Caco-2 (cell line): Measurements from ENCODE around the gene GRID1. TPM values are rescaled to one million over a fixed set of nuclear protein-coding genes. Genes with fewer than 3 reads are reported as not detected.

Source experiments
- BruUV-seq: library from RNA; stranded (reverse); fragments of 400-500 nt; replicated peaks from 2 replicates; lab custom pipeline; 2021; lab: Mats Ljungman, UMichigan
- CTCF ChIA-PET: fragments of 300-600 bp; sonication (Branson Sonifier 250); formaldehyde crosslinking; loops from one replicate; lab custom pipeline; 2022; ENCODE audit warnings: antibody characterized with exemption; lab: Charles Lee
- POLR2A ChIA-PET: fragments of 300-600 bp; sonication (Branson Sonifier 250); formaldehyde crosslinking; loops from one replicate; lab custom pipeline; 2022; ENCODE audit warnings: antibody characterized with exemption; lab: Charles Lee
- DNase-seq, 2 experiments: peaks; one replicate each; pipeline versions ENCODE4 v3.0.0 to v3.0.0-alpha.2; 2020 to 2022
- H3K27me3 ChIP-seq: replicated peaks from 2 replicates; pipeline ENCODE4 v1.6.0; 2011; ENCODE audit warnings: low read length; ENCODE audit not compliant: control insufficient read depth, insufficient read depth
- H3K36me3 ChIP-seq: 2 replicates; pipeline ENCODE4 v1.5.1; 2011; ENCODE audit warnings: low read length; ENCODE audit not compliant: control insufficient read depth, insufficient read depth
- H3K4me1 ChIP-seq: fragments of 250-450 bp; sonication (Bioruptor Pico); 2 replicates; pipeline ENCODE4 v1.5.1; 2020; ENCODE audit warnings: mild to moderate bottlenecking
- H3K4me3 ChIP-seq: 2 replicates; pipeline ENCODE4 v1.5.1; 2011; ENCODE audit warnings: low read depth, mild to moderate bottlenecking, control low read depth, low read length
- H3K9me3 ChIP-seq: fragments of 250-450 bp; sonication (Bioruptor Pico); 2 replicates; pipeline ENCODE4 v1.5.1; 2020; ENCODE audit warnings: mild to moderate bottlenecking, moderate library complexity
- H3K27ac Mint-ChIP-seq: one replicate; pipeline ENCODE4 v1.8.0; 2022; ENCODE audit warnings: mixed read lengths; ENCODE audit not compliant: unreplicated experiment
- H3K27me3 Mint-ChIP-seq: one replicate; pipeline ENCODE4 v1.8.0; 2022; ENCODE audit warnings: mixed read lengths; ENCODE audit not compliant: insufficient read depth, unreplicated experiment
- H3K36me3 Mint-ChIP-seq: one replicate; pipeline ENCODE4 v1.8.0; 2022; ENCODE audit warnings: mild to moderate bottlenecking, mixed read lengths; ENCODE audit not compliant: insufficient read depth, unreplicated experiment
- H3K4me1 Mint-ChIP-seq: one replicate; pipeline ENCODE4 v1.8.0; 2022; ENCODE audit warnings: low read depth, mixed read lengths; ENCODE audit not compliant: unreplicated experiment
- H3K4me3 Mint-ChIP-seq: one replicate; pipeline ENCODE4 v1.8.0; 2022; ENCODE audit warnings: mild to moderate bottlenecking, moderate library complexity, mixed read lengths; ENCODE audit not compliant: unreplicated experiment
- H3K9me3 Mint-ChIP-seq: one replicate; pipeline ENCODE4 v1.8.0; 2022; ENCODE audit warnings: mixed read lengths; ENCODE audit not compliant: unreplicated experiment
- CTCF ChIP-seq, 2 experiments: fragments of 200-600 bp in 1 of 2; IDR thresholded peaks; 1 replicate in 1 of 2; 2 replicates in 1 of 2; pipeline versions ENCODE4 v1.5.1 to v1.8.0; 2011 to 2022; ENCODE audit warnings: antibody characterized with exemption in 1 of 2, control low read depth in 1 of 2, inconsistent platforms in 1 of 2, low read depth in 1 of 2, low read length in 1 of 2, mild to moderate bottlenecking in 1 of 2, moderate library complexity in 1 of 2; ENCODE audit not compliant: insufficient read depth in 1 of 2, severe bottlenecking in 1 of 2, unreplicated experiment in 1 of 2
- intact Hi-C: fragments of 100-400 bp; cut with micrococcal nuclease; formaldehyde crosslinking; loops from one replicate; pipeline ENCODE4 v1.10.0; 2022; ENCODE audit not compliant: unreplicated experiment
- total RNA-seq: library from RNA; stranded (reverse); gene quantifications from 2 replicates; pipeline ENCODE4 v1.2.3, GENCODE V29; 2022

Gene GRID1
- total RNA-seq, 1 experiment from 2014 or later = 8.0 TPM

- no TSS peak for BruUV-seq
- no peaks in the 10 kb centered on the region for H3K27me3 ChIP-seq
- no peak for DNase-seq
- TF ChIP-seq CTCF (IDR thresholded peaks at IDR 0.05; ENCODE audit: insufficient read depth in 1 of 2, low read depth in 1 of 2, low read length in 1 of 2, severe bottlenecking in 1 of 2, unreplicated experiment in 1 of 2) = no peak
- ChIA-PET POLR2A (no interaction called here), CTCF (no interaction called here)
- H3K27ac Mint-ChIP-seq = no peak overlapping the region
- no peaks in the 10 kb centered on the region for H3K4me1 ChIP-seq
- intact Hi-C loops = no loop called here
- H3K9me3 Mint-ChIP-seq = no peaks in the 10 kb centered on the region
- H3K36me3 ChIP-seq = no peaks in the 10 kb centered on the region
- no peaks in the 10 kb centered on the region for H3K36me3 Mint-ChIP-seq
- peaks cover 18% of the 10 kb centered on the region for H3K27me3 Mint-ChIP-seq
- H3K4me3 ChIP-seq = no peak overlapping the region
- H3K9me3 ChIP-seq = no peaks in the 10 kb centered on the region
- no peaks in the 10 kb centered on the region for H3K4me1 Mint-ChIP-seq
- H3K4me3 Mint-ChIP-seq = no peak overlapping the region
Observed at GRCh38 chr10:86194684-86195083, 171.9 kb downstream of the GRID1 start.

- H3K4me3 ChIP-seq = no peak overlapping the region
- no peaks in the 10 kb centered on the region for H3K4me1 ChIP-seq
- no peaks in the 10 kb centered on the region for H3K36me3 ChIP-seq
- Mint-ChIP-seq H3K36me3 (no peaks in the 10 kb centered on the region), H3K9me3 (no peaks in the 10 kb centered on the region), H3K4me3 (no peak overlapping the region), H3K27me3 (peaks cover 18% of the 10 kb centered on the region), H3K4me1 (no peaks in the 10 kb centered on the region), H3K27ac (no peak overlapping the region)
- no TSS peak for BruUV-seq
- H3K27me3 ChIP-seq = no peaks in the 10 kb centered on the region
- intact Hi-C loops = no loop called here
- CTCF ChIA-PET = no interaction called here
- POLR2A ChIA-PET = no interaction called here
- no peak for TF ChIP-seq CTCF (IDR thresholded peaks at IDR 0.05; ENCODE audit: insufficient read depth in 1 of 2, low read depth in 1 of 2, low read length in 1 of 2, severe bottlenecking in 1 of 2, unreplicated experiment in 1 of 2)
- H3K9me3 ChIP-seq = no peaks in the 10 kb centered on the region
- DNase-seq = no peak
Observed at GRCh38 chr10:86193841-86194240, 172.8 kb downstream of the GRID1 start.

- Mint-ChIP-seq H3K36me3 (no peaks in the 10 kb centered on the region), H3K4me3 (no peak overlapping the region), H3K9me3 (no peaks in the 10 kb centered on the region), H3K27ac (no peak overlapping the region), H3K27me3 (peaks cover 18% of the 10 kb centered on the region), H3K4me1 (no peaks in the 10 kb centered on the region)
- Histone ChIP-seq H3K36me3 (no peaks in the 10 kb centered on the region), H3K27me3 (no peaks in the 10 kb centered on the region), H3K4me3 (no peak overlapping the region), H3K4me1 (no peaks in the 10 kb centered on the region), H3K9me3 (no peaks in the 10 kb centered on the region)
- no peak for TF ChIP-seq CTCF (IDR thresholded peaks at IDR 0.05; ENCODE audit: insufficient read depth in 1 of 2, low read depth in 1 of 2, low read length in 1 of 2, severe bottlenecking in 1 of 2, unreplicated experiment in 1 of 2)
- POLR2A ChIA-PET = no interaction called here
- CTCF ChIA-PET = no interaction called here
- DNase-seq = no peak
- BruUV-seq = no TSS peak
- intact Hi-C loops = no loop called here
Observed at GRCh38 chr10:86192691-86193090, 173.9 kb downstream of the GRID1 start.
